Measurements from ENCODE around the gene SIK1. TPM values are rescaled to one million over a fixed set of nuclear protein-coding genes. Genes with fewer than 3 reads are reported as not detected.
"Not testable (repeated sequence)": the region's sequence is repeated elsewhere in the genome, so short reads cannot be mapped to it uniquely, and the experiment has no call there.

Gene SIK1
- total RNA-seq, 1 experiment from 2014 or later = 5.7 TPM

GRCh38 chr21:43382902-43383301 lies 44.0 kb downstream of the SIK1 start:
- DNase-seq; H3K18ac ChIP-seq (ENCODE audit: insufficient read length, low read depth, low read length); H3K4ac ChIP-seq (ENCODE audit: low read depth, low read length); H3K4me1 ChIP-seq (ENCODE audit: insufficient read depth, low read length); H3K4me3 Mint-ChIP-seq; H2AK5ac ChIP-seq (ENCODE audit: insufficient read length, low read length); H3K4me1 Mint-ChIP-seq; H2AFZ ChIP-seq (ENCODE audit: low read length); H2BK12ac ChIP-seq (ENCODE audit: insufficient read length, low read depth, low read length); H2BK20ac ChIP-seq (ENCODE audit: low read depth, low read length, poor library complexity, severe bottlenecking); H3K79me1 ChIP-seq (ENCODE audit: insufficient read depth, low read depth, low read length, poor library complexity, severe bottlenecking); H3T11ph ChIP-seq (ENCODE audit: low read length); H4K20me1 ChIP-seq (ENCODE audit: control insufficient read depth, insufficient read depth, insufficient read length); H3K9ac ChIP-seq (ENCODE audit: extremely low read depth, insufficient read length, low read length); H2BK15ac ChIP-seq (ENCODE audit: low read depth, low read length); H3K23me2 ChIP-seq (ENCODE audit: insufficient read length, low read depth, low read length, poor library complexity, severe bottlenecking); H4K5ac ChIP-seq (ENCODE audit: insufficient read length, low read depth, low read length); H3K9me3 ChIP-seq (ENCODE audit: control insufficient read depth, low read depth, low read length); H3K79me2 ChIP-seq (ENCODE audit: insufficient read depth, low read length); H4K8ac ChIP-seq (replicated peaks; ENCODE audit: insufficient read length, low read depth, low read length); H3K56ac ChIP-seq (ENCODE audit: insufficient read length, low read depth, low read length); H3K4me2 ChIP-seq (ENCODE audit: insufficient read depth, insufficient read length, low read length); H3K27ac Mint-ChIP-seq; H3K36me3 Mint-ChIP-seq (ENCODE audit: insufficient read depth in 1 of 3, low read depth in 3 of 3); H2BK5ac ChIP-seq (ENCODE audit: insufficient read length, low read length); H3K27ac ChIP-seq (ENCODE audit: insufficient read length, low read depth, low read length); H3K14ac ChIP-seq (ENCODE audit: insufficient read depth, low read length); H3K27me3 ChIP-seq (ENCODE audit: insufficient read depth, low read length); H3K27me3 Mint-ChIP-seq (ENCODE audit: low read depth); H4K91ac ChIP-seq (ENCODE audit: insufficient read length, low read depth, low read length); H3K23ac ChIP-seq (ENCODE audit: insufficient read length, low read depth, low read length); H3K9me3 Mint-ChIP-seq; H2BK120ac ChIP-seq (ENCODE audit: low read depth, low read length, poor library complexity, severe bottlenecking): not testable (repeated sequence)
- WGBS (ENCODE audit: extremely low coverage, insufficient read length, low lambda C conversion rate) = no CpG with 5 or more reads among the region's 10 CpGs

- H3K79me2 ChIP-seq (ENCODE audit: insufficient read depth, low read length); H2BK5ac ChIP-seq (ENCODE audit: insufficient read length, low read length); H3T11ph ChIP-seq (ENCODE audit: low read length); H3K23ac ChIP-seq (ENCODE audit: insufficient read length, low read depth, low read length); H3K56ac ChIP-seq (ENCODE audit: insufficient read length, low read depth, low read length); H4K20me1 ChIP-seq (ENCODE audit: control insufficient read depth, insufficient read depth, insufficient read length); H4K8ac ChIP-seq (replicated peaks; ENCODE audit: insufficient read length, low read depth, low read length); H3K36me3 Mint-ChIP-seq (ENCODE audit: insufficient read depth in 1 of 3, low read depth in 3 of 3); H2AFZ ChIP-seq (ENCODE audit: low read length); H3K4ac ChIP-seq (ENCODE audit: low read depth, low read length); H3K27me3 Mint-ChIP-seq (ENCODE audit: low read depth); H3K14ac ChIP-seq (ENCODE audit: insufficient read depth, low read length); H4K5ac ChIP-seq (ENCODE audit: insufficient read length, low read depth, low read length); H3K4me1 Mint-ChIP-seq; H2BK15ac ChIP-seq (ENCODE audit: low read depth, low read length); H3K27me3 ChIP-seq (ENCODE audit: insufficient read depth, low read length); H3K4me1 ChIP-seq (ENCODE audit: insufficient read depth, low read length); H3K23me2 ChIP-seq (ENCODE audit: insufficient read length, low read depth, low read length, poor library complexity, severe bottlenecking); H4K91ac ChIP-seq (ENCODE audit: insufficient read length, low read depth, low read length); H2BK20ac ChIP-seq (ENCODE audit: low read depth, low read length, poor library complexity, severe bottlenecking); H3K9me3 ChIP-seq (ENCODE audit: control insufficient read depth, low read depth, low read length); H3K79me1 ChIP-seq (ENCODE audit: insufficient read depth, low read depth, low read length, poor library complexity, severe bottlenecking); H3K9ac ChIP-seq (ENCODE audit: extremely low read depth, insufficient read length, low read length); H3K18ac ChIP-seq (ENCODE audit: insufficient read length, low read depth, low read length); H3K9me3 Mint-ChIP-seq; H2BK12ac ChIP-seq (ENCODE audit: insufficient read length, low read depth, low read length); H2AK5ac ChIP-seq (ENCODE audit: insufficient read length, low read length); DNase-seq; H3K4me2 ChIP-seq (ENCODE audit: insufficient read depth, insufficient read length, low read length); H3K27ac Mint-ChIP-seq; H2BK120ac ChIP-seq (ENCODE audit: low read depth, low read length, poor library complexity, severe bottlenecking); H3K27ac ChIP-seq (ENCODE audit: insufficient read length, low read depth, low read length); H3K4me3 Mint-ChIP-seq: not testable (repeated sequence)
- no CpG with 5 or more reads among the region's 28 CpGs for WGBS (ENCODE audit: extremely low coverage, insufficient read length, low lambda C conversion rate)
Observed at GRCh38 chr21:43380852-43381533, 45.9 kb downstream of the SIK1 start.

All from H9 (cell line).